HG03039 (cell line): Measurements from ENCODE around the gene MROH7.
"Not testable (repeated sequence)": the region's sequence is repeated elsewhere in the genome, so short reads cannot be mapped to it uniquely, and the experiment has no call there.

Source experiments
- ATAC-seq: cut with Tn5 transposase; IDR thresholded peaks from one replicate; pipeline ENCODE4 v1.9.1; 2021; ENCODE audit warnings: mild to moderate bottlenecking, moderate library complexity; ENCODE audit not compliant: unreplicated experiment

Gene MROH7

GRCh38 chr1:54609301-54609921, 32.2 kb upstream of the MROH7 start:
- ATAC-seq, result no peak

DNA sequence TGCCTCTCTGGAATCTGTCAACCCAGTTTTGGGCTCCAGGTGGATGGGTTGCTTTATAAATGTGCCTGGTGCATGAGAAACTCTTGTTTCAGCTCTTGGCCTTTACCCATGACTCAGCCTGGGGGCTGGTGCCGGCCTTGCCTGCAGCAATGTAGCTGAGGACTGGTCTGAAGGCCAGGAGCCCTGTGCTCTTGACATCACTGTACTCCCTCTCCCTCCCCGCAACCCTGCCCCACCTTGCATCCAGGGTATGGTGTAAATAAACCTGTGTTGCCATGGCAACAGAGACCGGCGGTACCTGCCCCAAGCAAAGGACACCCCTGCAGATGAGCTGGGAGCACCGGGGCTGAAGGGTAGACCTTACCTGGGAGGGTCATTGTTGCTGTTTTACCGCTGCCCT, 31.5 kb upstream of the MROH7 start:
- ATAC-seq, result no peak

DNA sequence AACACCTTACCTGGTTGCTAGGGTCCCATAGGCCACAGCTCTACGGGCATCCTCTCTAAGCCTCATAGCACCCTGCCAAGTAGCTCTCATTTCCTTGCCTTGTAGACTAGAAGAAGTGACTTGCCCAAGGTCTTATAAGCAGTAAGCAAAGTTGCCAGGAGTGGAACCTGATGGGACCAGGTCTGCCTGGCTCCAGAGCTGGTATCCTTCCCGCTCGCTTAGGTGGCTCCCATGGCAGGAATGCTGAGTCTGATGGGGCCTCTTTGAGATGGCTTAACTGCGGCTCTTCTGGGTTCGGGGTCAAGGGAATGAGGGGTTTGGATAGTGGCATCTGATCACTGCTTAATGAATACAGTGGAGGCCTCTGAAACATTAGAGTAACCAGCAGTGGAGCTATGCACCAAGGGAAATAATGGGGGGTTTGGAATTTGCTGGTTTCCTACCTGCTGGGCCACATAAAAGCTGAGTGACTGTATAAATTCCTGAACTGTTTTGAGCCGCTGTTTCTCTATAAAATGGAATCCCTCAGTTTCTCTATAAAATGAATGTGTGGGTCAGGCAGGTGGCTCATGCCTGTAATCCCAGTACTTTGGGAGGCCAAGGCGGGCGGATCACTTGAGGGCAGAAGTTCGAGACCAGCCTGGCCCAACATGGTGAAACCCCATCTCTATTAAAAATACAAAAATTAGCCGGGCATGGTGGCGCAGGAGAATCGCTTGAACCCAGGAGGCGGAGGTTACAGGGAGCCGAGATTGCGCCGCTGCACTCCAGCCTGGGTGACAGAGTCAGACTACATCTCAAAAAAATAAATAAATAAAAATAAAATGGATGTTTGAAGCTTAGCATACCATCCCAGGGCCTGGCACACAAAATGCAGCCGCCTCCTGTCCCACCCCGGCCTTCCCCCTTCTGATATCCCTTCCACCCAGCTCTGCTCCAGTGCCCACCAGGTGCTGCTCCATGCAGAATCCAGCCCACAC, 30.7 kb upstream of the MROH7 start:
- ATAC-seq, result no peak

DNA sequence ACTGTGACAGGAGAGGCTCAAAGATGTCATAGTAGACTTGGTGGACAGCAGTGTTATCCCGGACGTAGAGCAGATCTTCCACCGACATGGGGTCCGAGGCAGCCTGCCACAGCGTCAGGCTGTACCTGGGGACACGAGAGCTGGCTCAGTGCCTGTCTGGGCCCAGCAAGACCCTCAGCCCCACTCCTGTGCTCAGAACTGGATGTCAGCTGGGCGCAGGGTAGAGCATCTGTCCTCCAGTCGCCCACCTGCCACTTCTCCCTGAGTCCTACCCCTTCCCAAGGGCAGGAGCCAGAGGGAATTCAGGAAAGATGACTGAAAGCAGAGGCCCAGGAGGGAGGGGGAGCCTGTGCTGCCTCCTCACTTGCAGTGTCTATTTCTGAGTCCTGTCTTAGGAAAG, 30.0 kb upstream of the MROH7 start:
- ATAC-seq, result no peak

GRCh38 chr1:54614024-54614423, 27.6 kb upstream of the MROH7 start:
- no peak for ATAC-seq

DNA sequence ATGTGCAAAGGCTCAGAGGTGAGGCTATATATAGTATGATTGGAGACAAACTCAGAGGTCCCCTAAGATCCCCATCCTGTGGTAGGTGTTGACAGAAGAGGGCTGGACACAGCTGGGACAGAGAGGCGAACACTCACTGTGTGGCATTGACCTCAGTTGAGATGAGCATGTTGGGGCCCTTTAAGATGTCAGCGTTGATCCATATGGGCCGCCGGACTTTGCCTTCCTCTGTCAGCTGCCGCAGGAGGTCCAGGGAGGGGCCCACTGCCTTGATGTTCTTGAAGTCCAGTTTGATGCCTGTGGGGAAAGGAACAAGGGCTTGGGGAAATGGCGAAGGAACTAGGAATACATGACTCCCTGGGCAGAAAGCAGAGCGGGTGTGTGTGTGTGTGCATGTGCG, 27.0 kb upstream of the MROH7 start:
- no peak for ATAC-seq

DNA sequence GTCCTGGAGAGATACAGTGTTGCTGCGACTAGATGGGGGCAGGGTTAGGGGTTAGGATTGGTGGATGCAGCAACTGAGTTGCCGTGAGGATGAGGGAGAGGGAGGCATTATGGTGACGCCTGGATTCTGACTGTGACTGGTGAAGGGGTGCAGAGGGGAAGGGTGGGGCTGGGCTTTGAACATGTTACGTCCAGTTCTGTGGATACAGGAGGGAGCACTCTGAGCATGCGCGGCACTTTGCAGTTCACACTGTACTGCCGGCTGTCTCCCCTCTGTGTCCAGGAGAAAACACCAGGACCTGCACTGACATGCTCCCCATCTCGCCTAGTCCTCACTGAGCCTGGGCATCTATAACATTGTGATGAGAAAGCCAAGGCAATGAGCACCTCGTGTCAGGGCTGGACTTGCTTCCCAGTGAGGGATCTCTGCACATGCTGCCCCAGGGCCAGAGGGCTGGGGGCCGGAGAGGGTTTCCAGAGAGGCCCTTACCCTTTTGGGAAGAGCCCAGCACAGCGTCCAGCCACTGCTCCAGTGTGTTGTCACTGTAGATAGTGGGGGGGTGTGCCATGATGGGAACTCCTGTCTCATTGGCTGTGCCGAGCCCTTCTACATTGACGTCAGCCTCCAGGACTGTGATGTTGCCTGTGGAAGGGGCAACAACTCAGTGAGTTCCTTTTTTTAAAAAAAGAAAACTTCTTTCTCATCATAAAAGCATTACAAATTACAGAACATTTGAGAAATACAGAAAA, 25.9 kb upstream of the MROH7 start:
- no peak for ATAC-seq

- no peak for ATAC-seq
Measured at GRCh38 chr1:54619749-54620148, 21.8 kb upstream of the MROH7 start.

DNA sequence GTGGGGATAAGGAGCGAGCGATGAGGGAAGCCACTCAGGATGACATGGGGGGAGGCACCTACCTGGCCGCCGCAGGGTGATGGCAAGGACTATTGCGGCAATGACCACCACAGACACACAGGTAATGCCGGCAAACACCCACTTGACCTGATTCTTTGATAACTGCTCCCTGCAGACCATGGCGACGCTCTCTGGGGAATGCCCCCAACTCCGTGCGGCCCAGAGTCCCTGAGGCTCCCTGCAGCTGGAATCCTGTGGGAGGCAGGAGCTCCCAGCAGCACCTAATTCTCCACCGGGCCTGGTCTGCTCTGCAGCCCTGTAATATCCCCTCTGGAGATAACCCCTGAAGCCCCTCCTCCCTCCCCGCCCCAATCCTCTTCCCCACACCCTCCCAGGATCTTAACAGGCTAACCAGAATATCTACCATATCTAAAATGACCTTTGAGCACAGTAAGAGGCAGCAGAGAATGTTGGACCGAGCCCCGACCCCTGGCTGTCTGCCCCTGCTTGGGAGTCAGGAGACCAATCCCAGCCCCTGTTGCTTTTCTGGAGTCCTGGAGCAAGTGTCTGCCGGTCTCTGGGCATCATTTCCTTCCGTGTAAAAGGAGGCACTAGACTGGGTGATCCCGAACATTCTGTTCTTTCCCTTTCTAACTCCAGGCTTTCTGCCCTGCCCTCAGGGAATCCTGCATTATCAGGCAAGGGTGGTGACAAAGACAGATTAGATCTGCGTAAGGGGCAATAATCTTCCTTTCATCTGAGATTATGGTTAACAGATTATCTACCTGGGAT, 18.2 kb upstream of the MROH7 start, which contains the start of gene FAM151A:
Gene FAM151A, minus strand, starts transcription at position 310 of the 792 bp plus-strand sequence. Its CDS starts 130 bp downstream, at position 180.
- no peak for ATAC-seq

- ATAC-seq, result no peak
Measured at GRCh38 chr1:54624466-54625464, 16.8 kb upstream of the MROH7 start.

GRCh38 chr1:54627196-54627595, 14.4 kb upstream of the MROH7 start:
- ATAC-seq, result no peak

GRCh38 chr1:54635804-54636203, 5.8 kb upstream of the MROH7 start:
- not testable (repeated sequence) for ATAC-seq

DNA sequence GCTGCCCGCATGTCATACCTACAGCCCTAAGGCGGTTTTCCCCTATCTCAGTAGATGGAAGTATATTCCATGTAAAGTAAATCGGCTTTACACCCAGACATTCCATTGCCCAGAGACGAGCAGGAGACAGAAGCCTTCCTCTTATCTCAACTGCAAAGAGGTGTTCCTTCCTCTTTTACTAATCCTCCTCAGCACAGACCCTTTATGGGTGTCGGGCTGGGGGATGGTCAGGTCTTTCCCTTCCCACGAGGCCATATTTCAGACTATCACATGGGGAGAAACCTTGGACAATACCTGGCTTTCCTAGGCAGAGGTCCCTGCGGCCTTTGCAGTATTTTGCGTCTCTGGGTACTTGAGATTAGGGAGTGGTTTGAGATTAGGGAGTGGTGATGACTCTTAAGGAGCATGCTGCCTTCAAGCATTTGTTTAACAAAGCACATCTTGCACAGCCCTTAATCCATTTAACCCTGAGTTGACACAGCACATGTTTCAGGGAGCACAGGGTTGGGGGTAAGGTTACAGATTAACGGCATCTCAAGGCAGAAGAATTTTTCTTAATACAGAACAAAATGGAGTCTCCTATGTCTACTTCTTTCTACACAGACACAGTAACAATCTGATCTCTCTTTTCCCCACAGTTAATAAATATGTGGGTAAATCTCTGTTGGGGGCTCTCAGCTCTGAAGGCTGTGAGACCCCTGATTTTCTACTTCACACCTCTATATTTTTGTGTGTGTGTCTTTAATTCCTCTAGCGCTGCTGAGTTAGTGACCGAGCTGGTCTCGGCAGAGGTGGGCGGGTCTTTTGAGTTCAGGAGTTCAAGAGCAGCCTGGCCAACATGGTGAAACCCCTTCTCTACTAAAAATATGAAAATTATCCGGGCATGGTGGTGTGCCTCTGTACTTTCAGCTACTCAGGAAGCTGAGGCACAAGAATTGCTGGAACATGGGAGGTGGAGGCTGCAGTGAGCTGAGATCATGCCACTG, 4.8 kb upstream of the MROH7 start:
- ATAC-seq, result not testable (repeated sequence)

DNA sequence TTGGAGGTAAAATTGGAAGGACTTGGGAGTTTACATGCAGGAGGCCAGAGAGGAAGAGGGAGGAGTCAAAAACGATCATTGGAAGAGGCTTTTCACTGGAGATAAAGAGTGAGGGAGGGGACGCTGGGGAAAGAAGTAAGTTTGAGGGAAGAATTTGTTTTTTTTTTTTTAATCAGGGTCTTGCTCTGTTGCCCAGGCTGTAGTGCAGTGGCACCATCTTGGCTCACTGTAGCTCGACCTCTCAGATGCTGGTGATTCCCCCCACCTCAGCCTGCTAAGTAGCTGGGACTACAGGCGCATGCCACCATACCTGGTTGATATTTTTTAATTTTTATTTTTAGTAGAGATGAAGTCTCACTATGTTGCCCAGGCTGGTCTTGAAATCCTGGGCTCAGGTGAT, 1.2 kb upstream of the MROH7 start:
- no peak for ATAC-seq

GRCh38 chr1:54643736-54644135, 2.1 kb downstream of the MROH7 start:
- ATAC-seq, result no peak

DNA sequence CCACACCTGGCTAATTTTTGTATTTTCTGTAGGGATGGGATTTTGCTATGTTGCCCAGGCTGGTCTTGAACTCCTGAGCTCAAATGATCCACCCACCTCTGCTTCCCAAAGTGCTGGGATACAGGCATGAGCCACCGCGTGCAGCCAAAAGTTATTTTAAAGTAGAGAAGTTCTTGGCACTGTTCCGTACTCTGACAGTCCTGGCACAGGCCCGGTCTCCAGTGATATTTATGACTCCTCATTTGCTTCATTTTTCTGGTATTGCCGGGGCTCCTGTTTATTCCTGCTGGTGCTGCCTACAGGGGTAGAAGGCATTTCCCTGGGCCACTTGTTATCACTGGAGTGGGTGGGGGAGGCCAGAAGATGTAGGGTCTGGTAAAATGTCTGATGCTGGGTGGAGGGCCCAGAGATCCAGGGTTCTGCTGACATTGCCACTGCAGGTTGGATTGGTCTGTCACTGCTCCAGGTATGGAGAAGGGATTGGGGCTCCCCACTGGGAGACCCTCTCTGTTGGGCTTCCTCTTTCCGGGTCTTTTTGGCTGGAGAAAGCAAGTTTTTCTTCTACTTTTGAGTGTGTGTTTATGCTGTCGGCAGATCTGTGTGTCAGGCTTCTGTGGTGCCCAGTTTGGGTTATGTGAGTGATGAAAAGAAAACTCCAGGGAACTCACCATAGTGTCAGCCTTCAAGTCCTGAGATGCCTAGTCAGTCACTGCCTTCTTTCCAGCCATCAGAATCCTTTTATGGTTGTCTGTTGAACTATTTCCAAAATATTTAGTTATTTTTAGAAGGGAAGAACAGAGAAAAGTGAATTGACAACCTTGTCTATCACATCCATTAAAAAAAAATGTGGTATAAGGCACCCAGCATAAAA, 4.5 kb downstream of the MROH7 start:
- ATAC-seq, result no peak
